Hepatocyte (in vitro differentiated cells): ENCODE results near the gene TMEM14B. TPM values are rescaled to one million over a fixed set of nuclear protein-coding genes. Genes with fewer than 3 reads are reported as not detected.

ENCODE experiments used
- DNase-seq: peaks from one replicate; pipeline ENCODE4 v3.0.0-alpha.2; 2016; ENCODE audit warnings: low spot score
- H2AFZ ChIP-seq: fragments of 200-600 bp; sonication (generic); 2 replicates; pipeline ENCODE4 v1.6.0; 2016; ENCODE audit warnings: antibody characterized with exemption, mild to moderate bottlenecking
- H3K27ac ChIP-seq: fragments of 200-600 bp; sonication (generic); 2 replicates; pipeline ENCODE4 v1.5.1; 2016; ENCODE audit warnings: mild to moderate bottlenecking
- H3K27me3 ChIP-seq: fragments of 200-600 bp; sonication (generic); 2 replicates; pipeline ENCODE4 v1.6.1; 2016
- H3K36me3 ChIP-seq: fragments of 200-600 bp; sonication (generic); replicated peaks from 2 replicates; pipeline ENCODE4 v1.5.1; 2016; ENCODE audit warnings: low read depth; ENCODE audit not compliant: insufficient read depth
- H3K4me1 ChIP-seq: fragments of 200-600 bp; sonication (generic); 2 replicates; pipeline ENCODE4 v1.5.1; 2016; ENCODE audit warnings: mild to moderate bottlenecking, moderate library complexity; ENCODE audit not compliant: insufficient read depth
- H3K4me2 ChIP-seq: fragments of 200-600 bp; sonication (generic); 2 replicates; pipeline ENCODE4 v1.6.0; 2016
- H3K4me3 ChIP-seq: fragments of 200-600 bp; sonication (generic); 2 replicates; pipeline ENCODE4 v1.5.1; 2016; ENCODE audit warnings: mild to moderate bottlenecking
- H3K79me2 ChIP-seq: fragments of 200-600 bp; sonication (generic); 2 replicates; pipeline ENCODE4 v1.6.0; 2017; ENCODE audit warnings: mild to moderate bottlenecking
- H3K9me2 ChIP-seq: fragments of 200-600 bp; sonication (generic); replicated peaks from 2 replicates; pipeline ENCODE4 v1.6.0; 2017; ENCODE audit warnings: mild to moderate bottlenecking; ENCODE audit not compliant: insufficient read depth
- H3K9me3 ChIP-seq: fragments of 200-600 bp; sonication (generic); 2 replicates; pipeline ENCODE4 v1.5.1; 2016; ENCODE audit warnings: low read depth, mild to moderate bottlenecking
- H4K20me1 ChIP-seq: fragments of 200-600 bp; sonication (generic); 2 replicates; pipeline ENCODE4 v1.6.0; 2016; ENCODE audit warnings: mild to moderate bottlenecking; ENCODE audit not compliant: insufficient read depth, poor library complexity, severe bottlenecking
- CTCF ChIP-seq: fragments of 200-600 bp; sonication (generic); IDR thresholded peaks from 2 replicates; pipeline ENCODE4 v1.5.1; 2016; ENCODE audit warnings: antibody characterized with exemption, mild to moderate bottlenecking; ENCODE audit not compliant: poor library complexity
- EZH2 ChIP-seq: fragments of 200-600 bp; sonication (generic); IDR thresholded peaks from 2 replicates; pipeline ENCODE4 v1.6.1; 2016; ENCODE audit warnings: antibody characterized with exemption, mild to moderate bottlenecking, borderline replicate concordance
- EZH2phosphoT487 ChIP-seq: fragments of 200-600 bp; sonication (generic); IDR thresholded peaks from one replicate; pipeline ENCODE4 v1.6.1; 2018; ENCODE audit warnings: antibody characterized with exemption, mild to moderate bottlenecking, low read depth, moderate library complexity; ENCODE audit not compliant: unreplicated experiment, severe bottlenecking
- WGBS: methylation state at CpG from one replicate; pipeline ENCODE4 v1.1.6; 2016; ENCODE audit warnings: low lambda C conversion rate; ENCODE audit errors: missing lambda C conversion rate; 5-methylcytosine and 5-hydroxymethylcytosine counted together
- polyA plus RNA-seq: library from polyadenylated mRNA; unstranded; fragments of >200 nt; fragmentation: Nextera tagmentation; extraction: Ambion mirVana; gene quantifications from 2 replicates; pipeline ENCODE4 v1.2.1, GENCODE V29; 2016
- total RNA-seq: library from RNA; depleted of rRNA; stranded (reverse); fragments of >200 nt; gene quantifications from 2 replicates; pipeline ENCODE4 v1.2.3, GENCODE V29; 2014

The TMEM14B gene
- total and polyA plus RNA-seq, 2 experiments from 2014 or later = 63.9 to 108 TPM

GRCh38 chr6:10771371-10771894 is 23.8 kb downstream of the TMEM14B start:
- Histone ChIP-seq H3K36me3 (no peaks in the 10 kb centered on the region), H3K27ac (no peak overlapping the region), H3K9me3 (no peaks in the 10 kb centered on the region), H3K4me2 (peak overlapping the region; percentile 32), H4K20me1 (no peaks in the 10 kb centered on the region), H3K79me2 (no peaks in the 10 kb centered on the region), H2AFZ (no peak overlapping the region), H3K27me3 (no peaks in the 10 kb centered on the region), H3K4me1 (no peaks in the 10 kb centered on the region), H3K9me2 (no peaks in the 10 kb centered on the region), H3K4me3 (no peak overlapping the region)
- no peak for TF ChIP-seq CTCF
- TF ChIP-seq EZH2 = no peak
- TF ChIP-seq EZH2phosphoT487 = no peak
- 50% methylated on average over 12 of the region's 12 CpGs for whole genome bisulfite sequencing
- peak; percentile 13 for DNase-seq

GRCh38 chr6:10778230-10778629 is 30.6 kb downstream of the TMEM14B start:
- Histone ChIP-seq H3K79me2 (no peaks in the 10 kb centered on the region), H2AFZ (no peak overlapping the region), H3K4me1 (no peaks in the 10 kb centered on the region), H3K9me2 (no peaks in the 10 kb centered on the region), H4K20me1 (no peaks in the 10 kb centered on the region), H3K36me3 (no peaks in the 10 kb centered on the region), H3K4me3 (no peak overlapping the region), H3K4me2 (no peak overlapping the region), H3K9me3 (no peaks in the 10 kb centered on the region), H3K27ac (no peak overlapping the region), H3K27me3 (no peaks in the 10 kb centered on the region)
- WGBS = 94% methylated on average over 3 of the region's 3 CpGs
- no peak for DNase-seq
- TF ChIP-seq CTCF (no peak), EZH2 (no peak), EZH2phosphoT487 (no peak)

GRCh38 chr6:10779076-10779475 is 31.5 kb downstream of the TMEM14B start:
- TF ChIP-seq EZH2phosphoT487 = no peak
- no peak for TF ChIP-seq CTCF
- no peak for TF ChIP-seq EZH2
- Histone ChIP-seq H3K27me3 (no peaks in the 10 kb centered on the region), H3K9me2 (no peaks in the 10 kb centered on the region), H3K9me3 (no peaks in the 10 kb centered on the region), H3K36me3 (no peaks in the 10 kb centered on the region), H2AFZ (no peak overlapping the region), H3K27ac (no peak overlapping the region), H3K4me2 (no peak overlapping the region), H4K20me1 (no peaks in the 10 kb centered on the region), H3K4me3 (no peak overlapping the region), H3K79me2 (no peaks in the 10 kb centered on the region), H3K4me1 (no peaks in the 10 kb centered on the region)
- DNase-seq = no peak
- WGBS = 94% methylated on average over 8 of the region's 8 CpGs

- TF ChIP-seq EZH2phosphoT487 = no peak
- TF ChIP-seq CTCF = no peak
- TF ChIP-seq EZH2 = no peak
- no peak overlapping the region for H3K27ac ChIP-seq
- H3K4me1 ChIP-seq = no peaks in the 10 kb centered on the region
- H3K9me3 ChIP-seq = no peaks in the 10 kb centered on the region
- no peak overlapping the region for H2AFZ ChIP-seq
- no peak for DNase-seq
- H3K4me3 ChIP-seq = no peak overlapping the region
- no peak overlapping the region for H3K4me2 ChIP-seq
- no peaks in the 10 kb centered on the region for H3K79me2 ChIP-seq
- H3K36me3 ChIP-seq = no peaks in the 10 kb centered on the region
- H4K20me1 ChIP-seq = no peaks in the 10 kb centered on the region
- WGBS = 97% methylated on average over 5 of the region's 5 CpGs
- no peaks in the 10 kb centered on the region for H3K27me3 ChIP-seq
- no peaks in the 10 kb centered on the region for H3K9me2 ChIP-seq
These were observed 44.1 kb downstream of the TMEM14B start for GRCh38 chr6:10791673-10792072.
